Fibroblast of the aortic adventitia (primary cell): ENCODE measurements around the gene TIMP2. TPM values are rescaled to one million over a fixed set of nuclear protein-coding genes. Genes with fewer than 3 reads are reported as not detected.

ENCODE experiments used
- DNase-seq: peaks from one replicate; pipeline ENCODE4 v3.0.0-alpha.2; 2010; ENCODE audit warnings: low read depth
- H3K4me3 ChIP-seq: 2 replicates; pipeline ENCODE4 v1.5.1; 2011; ENCODE audit warnings: low read depth, mild to moderate bottlenecking, control low read depth, low read length, moderate library complexity
- total RNA-seq: library from RNA; depleted of rRNA; stranded (reverse); fragments of >200 nt; gene quantifications from 2 replicates; pipeline ENCODE4 v1.2.3, GENCODE V29; 2012; ENCODE audit warnings: low replicate concordance
- TF ChIP-seq, protein P1 (sequence below): IDR thresholded peaks from 2 replicates; pipeline ENCODE4 v1.5.1; 2011; ENCODE audit warnings: mild to moderate bottlenecking, low read length, control low read depth, inconsistent platforms; ENCODE audit not compliant: insufficient read depth

TIMP2 gene
- total RNA-seq, 1 donor: 180 TPM

DNA sequence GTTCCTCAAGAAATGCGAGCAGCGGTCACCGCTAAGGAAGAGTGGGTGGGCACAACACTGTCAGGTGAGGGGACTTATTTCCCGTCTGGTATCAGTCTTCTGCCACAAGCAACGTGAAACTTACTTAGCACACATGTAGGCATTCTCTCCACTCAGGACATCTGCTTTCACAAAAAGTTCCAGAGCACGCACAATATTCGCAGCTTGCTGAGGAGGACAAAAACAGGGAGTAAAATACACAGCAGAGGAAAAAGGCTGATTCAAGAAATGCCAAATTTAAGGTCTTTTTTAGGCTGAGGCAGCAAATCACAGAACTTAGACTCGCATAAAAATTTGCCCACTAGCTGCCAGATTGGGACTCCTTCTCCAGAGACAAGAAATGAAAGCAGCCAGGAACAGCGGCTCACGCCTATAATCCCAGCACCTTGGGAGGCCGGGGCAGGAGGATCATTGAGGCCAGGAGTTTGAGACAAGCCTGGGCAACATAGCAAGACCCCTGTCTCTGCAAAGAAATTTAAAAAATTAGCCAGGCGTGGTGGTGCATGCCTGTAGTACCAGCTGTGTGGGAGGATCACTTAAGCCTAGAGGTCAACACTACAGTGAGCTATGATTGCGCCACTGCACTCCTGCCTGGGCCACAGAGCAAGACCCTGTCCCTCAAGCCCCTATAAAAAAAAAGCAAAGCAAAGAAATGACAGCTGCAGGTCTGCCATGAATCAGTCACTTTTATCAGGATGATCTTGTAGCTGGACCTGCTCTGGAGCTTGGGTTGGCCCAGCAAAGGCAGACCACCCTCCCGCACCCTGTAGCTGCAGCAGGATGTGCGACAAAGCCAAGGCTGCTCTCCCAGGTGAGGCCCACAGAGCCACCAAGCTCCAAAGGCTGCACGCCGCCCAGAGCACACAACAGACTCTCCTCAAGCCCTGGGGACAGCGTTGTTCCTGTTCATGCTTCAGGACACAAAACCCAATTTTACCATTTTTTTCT is 105.1 kb downstream of the TIMP2 start:
- TF ChIP-seq, protein P1, sequence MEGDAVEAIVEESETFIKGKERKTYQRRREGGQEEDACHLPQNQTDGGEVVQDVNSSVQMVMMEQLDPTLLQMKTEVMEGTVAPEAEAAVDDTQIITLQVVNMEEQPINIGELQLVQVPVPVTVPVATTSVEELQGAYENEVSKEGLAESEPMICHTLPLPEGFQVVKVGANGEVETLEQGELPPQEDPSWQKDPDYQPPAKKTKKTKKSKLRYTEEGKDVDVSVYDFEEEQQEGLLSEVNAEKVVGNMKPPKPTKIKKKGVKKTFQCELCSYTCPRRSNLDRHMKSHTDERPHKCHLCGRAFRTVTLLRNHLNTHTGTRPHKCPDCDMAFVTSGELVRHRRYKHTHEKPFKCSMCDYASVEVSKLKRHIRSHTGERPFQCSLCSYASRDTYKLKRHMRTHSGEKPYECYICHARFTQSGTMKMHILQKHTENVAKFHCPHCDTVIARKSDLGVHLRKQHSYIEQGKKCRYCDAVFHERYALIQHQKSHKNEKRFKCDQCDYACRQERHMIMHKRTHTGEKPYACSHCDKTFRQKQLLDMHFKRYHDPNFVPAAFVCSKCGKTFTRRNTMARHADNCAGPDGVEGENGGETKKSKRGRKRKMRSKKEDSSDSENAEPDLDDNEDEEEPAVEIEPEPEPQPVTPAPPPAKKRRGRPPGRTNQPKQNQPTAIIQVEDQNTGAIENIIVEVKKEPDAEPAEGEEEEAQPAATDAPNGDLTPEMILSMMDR: no peak
- no peak for DNase-seq
- H3K4me3 ChIP-seq: no peak overlapping the region

DNA sequence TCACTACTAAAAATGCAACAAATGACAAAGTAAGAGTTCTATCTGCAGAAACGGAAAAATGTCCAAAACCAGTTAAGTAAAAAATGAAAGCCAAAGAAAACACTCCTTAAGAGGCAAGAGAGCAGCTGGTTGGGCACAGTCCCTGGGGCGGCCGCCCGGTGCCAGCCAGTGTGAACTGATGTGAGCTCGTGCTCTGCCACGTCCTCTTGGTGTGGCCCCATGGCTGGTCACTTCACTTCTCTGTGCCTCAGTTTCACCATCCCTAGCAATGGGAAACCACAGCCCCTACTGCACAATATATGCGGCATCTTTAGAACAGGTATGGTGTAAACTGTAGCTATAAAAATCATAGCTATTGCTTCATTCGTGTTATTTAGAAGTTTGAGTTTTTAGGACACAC is 105.8 kb downstream of the TIMP2 start:
- DNase-seq: no peak
- no peak overlapping the region for H3K4me3 ChIP-seq
- TF ChIP-seq, protein P1: no peak

DNA sequence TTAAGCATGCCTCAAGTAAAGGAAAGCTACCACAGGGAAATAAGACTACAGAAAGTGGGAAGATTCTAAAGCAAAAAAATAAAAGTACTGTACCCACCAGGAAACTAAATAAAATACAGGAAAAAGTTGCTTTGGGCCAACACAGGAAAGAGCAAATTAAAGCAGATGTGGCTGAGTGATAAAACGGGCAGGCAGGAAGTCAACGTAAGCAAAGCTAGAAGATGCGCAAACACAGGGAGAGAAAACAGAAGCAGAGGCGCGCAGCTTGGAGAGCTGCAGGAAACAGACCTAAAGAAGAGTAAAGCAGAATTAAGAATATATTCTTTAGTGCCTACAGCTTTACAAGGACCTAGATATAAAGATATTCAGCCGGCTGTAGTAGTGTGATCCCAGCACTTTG is 106.3 kb downstream of the TIMP2 start:
- TF ChIP-seq, protein P1: no peak
- no peak overlapping the region for H3K4me3 ChIP-seq
- no peak for DNase-seq

DNA sequence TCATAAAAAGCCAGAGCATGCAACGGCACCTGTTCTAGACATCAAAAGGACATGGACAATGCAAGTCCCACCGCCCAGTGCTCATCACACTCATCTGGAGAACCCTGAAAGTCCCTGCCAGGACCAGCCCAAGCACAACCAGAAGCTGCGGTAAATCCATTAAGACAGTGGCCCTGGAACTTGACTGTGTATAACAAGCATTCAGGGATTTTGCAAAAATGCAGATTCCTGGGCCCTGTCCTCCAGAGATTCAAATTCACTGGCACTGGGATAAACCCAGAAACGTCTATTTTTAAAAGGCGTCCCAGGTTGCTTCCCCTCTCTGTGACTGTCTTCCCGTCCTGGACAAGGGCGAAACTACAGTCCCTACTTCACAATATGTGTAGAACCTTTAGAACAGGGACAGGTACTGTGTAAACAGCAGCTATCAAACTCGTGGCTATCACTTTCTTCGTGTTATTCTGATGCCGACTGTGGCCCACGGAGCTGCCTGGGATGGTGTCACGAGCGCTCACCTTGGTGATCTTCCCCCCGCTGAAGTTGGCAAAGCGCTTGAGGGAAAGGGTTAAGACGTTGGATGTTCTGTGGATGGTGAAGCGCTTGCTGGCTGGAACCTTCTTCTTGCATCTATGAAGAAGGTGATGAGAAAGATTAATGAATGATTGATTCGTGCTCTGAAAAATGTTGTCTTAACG is 106.9 kb downstream of the TIMP2 start:
- H3K4me3 ChIP-seq: no peak overlapping the region
- TF ChIP-seq, protein P1: no peak
- DNase-seq: no peak

DNA sequence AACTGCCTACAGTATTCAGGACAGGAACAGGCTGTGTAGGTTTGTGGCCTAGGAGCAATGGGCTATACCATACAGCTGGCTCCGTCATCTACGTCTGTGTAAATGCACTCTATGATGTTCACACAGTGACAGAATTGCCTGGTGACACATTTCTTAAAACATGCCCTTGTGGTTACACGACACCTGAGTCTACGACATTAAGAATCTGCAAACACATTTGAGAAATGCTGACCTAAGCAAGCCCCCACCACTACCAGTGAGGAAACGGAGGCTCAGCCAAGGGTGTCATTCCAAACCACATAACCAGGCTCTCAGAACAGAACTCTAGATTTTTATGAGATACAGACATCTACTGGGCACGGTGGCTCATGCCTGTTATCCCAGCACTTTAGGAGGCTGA is 108.1 kb downstream of the TIMP2 start:
- H3K4me3 ChIP-seq: no peak overlapping the region
- TF ChIP-seq, protein P1: no peak
- DNase-seq: no peak

DNA sequence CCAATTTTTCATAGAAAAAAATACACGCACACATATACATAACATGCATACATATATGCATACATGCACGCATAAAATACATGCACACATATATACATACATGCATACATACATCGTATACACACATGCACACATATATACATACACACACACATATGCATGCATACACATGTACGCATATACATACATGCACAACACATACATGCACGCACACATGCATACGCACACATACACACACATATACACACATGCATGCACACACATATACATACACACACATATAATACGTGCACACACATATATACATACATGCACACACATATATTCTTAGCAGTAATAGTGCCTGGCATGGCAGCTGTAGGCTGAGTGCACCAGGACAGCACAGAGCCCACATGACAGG is 109.5 kb downstream of the TIMP2 start:
- TF ChIP-seq, protein P1: no peak
- H3K4me3 ChIP-seq: no peak overlapping the region
- DNase-seq: no peak
